ENCODE data around the gene CYCS. TPM values are rescaled to one million over a fixed set of nuclear protein-coding genes. Genes with fewer than 3 reads are reported as not detected.

Gene CYCS
- total and polyA plus RNA-seq, 10 of the 15 experiments (the other 5 are each of a cell fraction or from before 2014, with no cell fraction given) = 113 to 952 (median 356) TPM

- TF ChIP-seq PBX3 (IDR thresholded peaks at IDR 0.05; ENCODE audit: insufficient replicate concordance, low read depth, low read length) = peak; percentile 8
- peak; percentile 84 for TF ChIP-seq PAX5 (IDR thresholded peaks at IDR 0.05; ENCODE audit: borderline replicate concordance, low read depth, low read length)
- TF ChIP-seq CUX1 (IDR thresholded peaks at IDR 0.05; ENCODE audit: insufficient replicate concordance, low read depth, low read length) = peak; percentile 90
- TF ChIP-seq RELB (IDR thresholded peaks at IDR 0.05; ENCODE audit: low read depth) = peak; percentile 76; the same call in 1 of the 2 replicates
- peak; percentile 58 for TF ChIP-seq BCL11A (IDR thresholded peaks at IDR 0.05; ENCODE audit: low read depth, low read length)
- TF ChIP-seq POLR2AphosphoS5 (IDR thresholded peaks at IDR 0.05; ENCODE audit: low read length) = peak; percentile 55; the same call in 1 of the 2 replicates
- TF ChIP-seq ATF2 (IDR thresholded peaks at IDR 0.05; ENCODE audit: low read length) = peak; percentile 74; the same call in 1 of the 2 replicates
- TF ChIP-seq NR2C1 (IDR thresholded peaks at IDR 0.05) = peak; percentile 47; the same call in 1 of the 2 replicates
- 0 out of 2 replicates have a peak, but pooled peaks have one; percentile 30 for TF ChIP-seq CBFB (IDR thresholded peaks at IDR 0.05; ENCODE audit: low read depth)
- peak; percentile 31; the same call in 1 of the 2 replicates for TF ChIP-seq CHD2 (IDR thresholded peaks at IDR 0.05; ENCODE audit: borderline replicate concordance, low read depth, low read length)
- peak; percentile 43; the same call in 1 of the 2 replicates for TF ChIP-seq BMI1 (IDR thresholded peaks at IDR 0.05; ENCODE audit: borderline replicate concordance)
- peak; percentile 58; the same call in 1 of the 2 replicates for TF ChIP-seq NBN (IDR thresholded peaks at IDR 0.05)
- peak; percentile 19 for TF ChIP-seq SP1 (IDR thresholded peaks at IDR 0.05; ENCODE audit: low read depth, low read length)
- TF ChIP-seq USF2 (IDR thresholded peaks at IDR 0.05; ENCODE audit: borderline replicate concordance, low read depth, low read length) = no peak
- TF ChIP-seq EP300 (IDR thresholded peaks at IDR 0.05; ENCODE audit: borderline replicate concordance in 1 of 2, control insufficient read depth in 1 of 2, low read depth in 2 of 2, low read length in 2 of 2) = peak; percentile 79 to 92
- peak; percentile 57; the same call in 1 of the 2 replicates for TF ChIP-seq POLR2A (IDR thresholded peaks at IDR 0.05; ENCODE audit: low read depth, low read length)
- 0 out of 2 replicates have a peak, but pooled peaks have one; percentile 42 for TF ChIP-seq LARP7 (IDR thresholded peaks at IDR 0.05)
- peak; percentile 80; the same call in 1 of the 2 replicates for TF ChIP-seq NFIC (IDR thresholded peaks at IDR 0.05; ENCODE audit: low read depth, low read length)
- peak; percentile 8; the same call in 1 of the 2 replicates for TF ChIP-seq RAD51 (IDR thresholded peaks at IDR 0.05)
These were observed 7.6 kb downstream of the CYCS start (continued) for GRCh38 chr7:25117226-25118047.
